HG03139 (cell line): Measurements from ENCODE around the gene DOCK2.
"Not testable (repeated sequence)": the region's sequence is repeated elsewhere in the genome, so short reads cannot be mapped to it uniquely, and the experiment has no call there.

Experiments
- ATAC-seq: cut with Tn5 transposase; IDR thresholded peaks from one replicate; pipeline ENCODE4 v1.9.1; 2021; ENCODE audit not compliant: unreplicated experiment

The DOCK2 gene

GRCh38 chr5:169810524-169810923 is 173.4 kb downstream of the DOCK2 start:
- no peak for ATAC-seq

- ATAC-seq = no peak
Observed at GRCh38 chr5:169811023-169811422, 173.9 kb downstream of the DOCK2 start.

GRCh38 chr5:169811680-169812079 is 174.6 kb downstream of the DOCK2 start:
- no peak for ATAC-seq

GRCh38 chr5:169812786-169813185 is 175.7 kb downstream of the DOCK2 start:
- no peak for ATAC-seq

- no peak for ATAC-seq
Observed at GRCh38 chr5:169814045-169814444, 177.0 kb downstream of the DOCK2 start.

- ATAC-seq = no peak
Observed at GRCh38 chr5:169814522-169814921, 177.4 kb downstream of the DOCK2 start.

GRCh38 chr5:169817031-169817430 is 180.0 kb downstream of the DOCK2 start:
- no peak for ATAC-seq

- no peak for ATAC-seq
Observed at GRCh38 chr5:169826618-169827017, 189.5 kb downstream of the DOCK2 start.

GRCh38 chr5:169827769-169828168 is 190.7 kb downstream of the DOCK2 start:
- ATAC-seq = no peak

GRCh38 chr5:169828385-169828784 is 191.3 kb downstream of the DOCK2 start:
- no peak for ATAC-seq

GRCh38 chr5:169831331-169831730 is 194.3 kb downstream of the DOCK2 start:
- ATAC-seq = no peak

GRCh38 chr5:169832304-169832703 is 195.2 kb downstream of the DOCK2 start:
- ATAC-seq = no peak

- no peak for ATAC-seq
Observed at GRCh38 chr5:169832845-169833244, 195.8 kb downstream of the DOCK2 start.

- not testable (repeated sequence) for ATAC-seq
Observed at GRCh38 chr5:169833681-169834292, 196.7 kb downstream of the DOCK2 start.

GRCh38 chr5:169834540-169834939 is 197.5 kb downstream of the DOCK2 start:
- not testable (repeated sequence) for ATAC-seq

- no peak for ATAC-seq
Observed at GRCh38 chr5:169836835-169837536, 199.9 kb downstream of the DOCK2 start.

GRCh38 chr5:169837686-169838085 is 200.6 kb downstream of the DOCK2 start:
- ATAC-seq = no peak

- ATAC-seq = peak; percentile 85
Observed at GRCh38 chr5:169838688-169839087, 201.6 kb downstream of the DOCK2 start.

- ATAC-seq = no peak
Observed at GRCh38 chr5:169840405-169840804, 203.3 kb downstream of the DOCK2 start.

GRCh38 chr5:169842699-169843098 is 205.6 kb downstream of the DOCK2 start:
- no peak for ATAC-seq

GRCh38 chr5:169847519-169847918 is 210.4 kb downstream of the DOCK2 start:
- ATAC-seq = no peak

- ATAC-seq = no peak
Observed at GRCh38 chr5:169848271-169848670, 211.2 kb downstream of the DOCK2 start.

- ATAC-seq = no peak
Observed at GRCh38 chr5:169848792-169849191, 211.7 kb downstream of the DOCK2 start.
